GM04503 (cell line): Measurements from ENCODE around the gene LRMDA.
A peak's percentile ranks its signal among the peaks of the same experiment; 100 is the strongest.
"Not testable (repeated sequence)": the region's sequence is repeated elsewhere in the genome, so short reads cannot be mapped to it uniquely, and the experiment has no call there.

Experiments used
- DNase-seq: peaks from one replicate; pipeline ENCODE4 v3.0.0-alpha.2; 2012; ENCODE audit warnings: low read depth

The LRMDA gene

DNA sequence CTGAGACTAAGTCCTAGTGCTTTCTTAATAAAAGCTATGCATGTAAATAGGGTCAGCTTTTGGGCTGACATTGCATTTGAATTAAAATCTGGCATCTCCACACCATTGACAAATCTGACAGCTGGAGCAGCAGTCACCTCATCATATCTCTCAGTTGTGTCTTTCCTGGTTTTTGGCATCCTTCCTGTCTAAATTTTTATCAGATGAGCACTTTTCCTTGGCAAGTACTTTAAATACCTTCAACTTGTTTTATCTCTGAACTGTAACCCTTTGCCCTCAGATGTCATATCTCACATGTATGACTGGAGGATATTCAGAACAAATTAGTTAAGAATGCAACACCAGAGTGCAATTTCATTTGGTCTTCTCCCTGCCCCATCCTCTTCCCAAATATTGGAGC is 1066.2 kb downstream of the LRMDA start:
- no peak for DNase-seq

DNA sequence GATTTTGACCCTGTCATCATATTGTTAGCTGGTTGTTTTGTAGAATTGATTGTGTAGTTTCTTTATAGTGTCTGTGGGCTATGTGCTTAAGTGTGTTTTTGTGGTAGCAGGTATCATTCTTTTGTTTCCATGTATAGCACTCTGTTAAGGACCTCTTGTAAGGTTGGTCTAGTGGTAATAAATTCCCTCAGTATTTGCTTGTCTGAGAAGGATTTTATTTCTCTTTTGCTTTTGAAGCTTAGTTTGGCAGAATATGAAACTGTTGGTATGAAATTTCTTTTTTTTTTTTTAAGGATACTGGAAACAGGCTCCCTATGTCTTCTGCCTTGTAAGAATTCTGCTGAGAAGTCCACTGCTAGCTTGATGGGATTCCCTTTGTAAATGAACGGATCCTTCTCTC is 1073.4 kb downstream of the LRMDA start:
- no peak for DNase-seq

DNA sequence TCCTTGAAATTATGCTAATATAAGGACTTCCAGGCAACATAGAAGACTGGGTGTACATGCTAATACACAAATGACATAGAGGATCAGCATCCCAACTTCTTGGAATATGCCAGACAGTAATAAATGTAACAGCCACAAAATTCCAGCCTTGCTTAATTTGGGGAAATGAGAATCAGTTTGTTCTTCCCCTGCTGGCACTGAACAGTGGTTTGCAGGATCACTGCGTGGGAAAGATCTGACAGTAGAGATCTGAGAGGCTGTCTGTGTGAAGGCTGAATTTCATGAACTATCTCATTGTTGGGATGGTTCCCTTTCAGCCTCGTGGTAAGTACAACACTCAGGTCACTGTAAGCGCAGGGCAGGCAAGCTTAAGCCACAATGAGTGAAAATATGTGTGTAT is 1078.0 kb downstream of the LRMDA start:
- no peak for DNase-seq

DNA sequence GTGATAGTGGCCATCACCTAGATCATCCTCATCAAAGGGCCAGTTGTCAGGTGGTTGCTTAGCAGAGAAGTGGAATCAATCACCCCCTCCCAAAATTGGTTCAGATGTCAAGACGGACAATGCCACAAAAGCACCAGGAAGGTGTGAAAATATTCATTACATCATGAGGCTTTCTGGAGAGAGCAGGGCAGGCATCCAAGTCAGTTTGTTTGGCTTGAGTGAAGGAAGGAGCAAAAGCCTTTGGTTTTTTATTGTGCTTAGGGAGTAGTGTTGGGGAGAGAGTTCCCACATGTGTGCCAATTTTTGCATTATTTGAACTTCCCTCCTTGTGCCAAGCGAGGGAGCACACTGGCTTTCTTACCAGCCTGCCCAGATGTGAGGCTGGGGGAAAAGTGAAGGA is 1082.9 kb downstream of the LRMDA start:
- DNase-seq = no peak

DNA sequence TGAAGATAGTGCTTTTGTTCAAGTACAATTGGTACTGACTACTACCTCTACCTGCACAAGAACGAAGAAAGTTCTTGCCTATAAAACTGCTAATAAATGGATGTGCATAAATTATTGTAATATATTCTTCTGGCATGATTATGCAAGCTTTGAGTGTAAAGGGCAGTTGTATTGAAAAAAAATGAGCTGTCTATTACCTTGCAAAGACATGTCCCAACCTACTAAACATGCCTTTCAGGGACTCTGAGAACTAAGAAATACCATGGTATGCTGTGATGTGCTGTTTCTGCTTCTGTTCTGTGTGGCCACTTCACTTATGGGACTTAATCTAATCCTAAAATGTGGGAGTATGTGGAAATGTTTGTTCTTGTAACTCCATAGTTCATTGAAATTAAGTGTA is 1083.4 kb downstream of the LRMDA start:
- no peak for DNase-seq

DNA sequence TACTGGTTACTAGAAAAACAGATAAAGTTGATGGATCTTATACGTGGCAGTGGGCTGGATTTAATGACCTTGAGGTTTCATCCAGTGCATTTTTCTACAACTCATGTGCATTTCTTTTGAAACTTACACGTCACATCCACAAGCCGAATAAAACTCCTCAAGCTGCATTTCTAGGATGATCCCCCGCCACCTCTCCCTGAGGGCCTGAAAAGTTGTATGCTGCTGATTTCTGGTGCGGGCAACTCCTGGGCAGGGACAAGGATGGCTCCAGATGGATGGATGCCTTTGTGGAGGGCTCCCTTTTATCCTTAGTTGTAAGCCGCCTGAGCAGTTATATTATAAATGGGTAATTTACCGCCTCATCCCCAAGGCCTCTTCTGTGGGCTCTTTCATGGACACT is 1091.1 kb downstream of the LRMDA start:
- DNase-seq = no peak

DNA sequence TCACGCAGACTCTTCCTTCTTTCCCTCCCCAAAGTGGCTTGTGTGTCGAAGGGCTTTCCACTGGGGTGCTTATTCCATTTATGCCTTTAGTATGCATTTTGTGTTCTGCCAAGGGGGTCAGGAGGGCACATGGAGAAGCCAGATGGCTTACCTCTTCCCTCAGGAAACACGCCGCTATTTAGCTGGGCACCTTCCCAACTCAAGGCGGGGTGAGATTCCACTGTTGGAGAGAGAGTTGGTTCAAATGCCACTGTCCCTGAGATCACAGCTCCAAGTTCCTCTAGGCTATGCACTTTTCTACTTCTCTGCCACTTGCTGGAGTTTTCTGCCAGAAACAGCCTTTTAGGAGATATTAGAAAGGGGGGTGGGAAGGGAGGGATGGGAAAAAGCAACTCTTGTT is 1091.8 kb downstream of the LRMDA start:
- DNase-seq = no peak

DNA sequence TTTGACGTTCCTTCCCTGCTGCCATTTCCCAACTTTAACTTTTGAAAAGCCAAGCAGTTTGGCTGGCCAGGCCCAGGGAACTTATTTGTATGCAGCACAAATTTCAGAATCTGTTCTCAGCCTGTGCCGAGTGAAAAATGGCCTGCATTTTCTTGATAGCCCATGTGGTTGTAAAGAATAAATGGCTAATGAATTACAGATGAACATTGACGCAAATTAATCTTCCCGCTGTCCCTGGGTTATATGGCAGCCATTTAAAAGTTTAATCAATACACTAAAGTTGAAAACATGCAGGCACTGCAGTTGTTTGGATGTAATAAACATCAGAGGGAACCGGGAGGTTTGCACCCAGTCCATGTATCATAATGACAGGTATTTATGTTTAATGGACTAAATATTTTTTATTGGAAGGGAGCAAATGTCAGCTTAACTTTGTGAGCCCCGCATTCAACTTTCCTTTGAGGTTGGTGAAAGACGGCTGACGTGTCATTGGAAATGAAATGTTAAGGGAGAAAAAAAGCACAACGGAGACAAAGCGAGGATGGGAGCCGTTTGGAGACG is 1092.4 kb downstream of the LRMDA start:
- DNase-seq = no peak

DNA sequence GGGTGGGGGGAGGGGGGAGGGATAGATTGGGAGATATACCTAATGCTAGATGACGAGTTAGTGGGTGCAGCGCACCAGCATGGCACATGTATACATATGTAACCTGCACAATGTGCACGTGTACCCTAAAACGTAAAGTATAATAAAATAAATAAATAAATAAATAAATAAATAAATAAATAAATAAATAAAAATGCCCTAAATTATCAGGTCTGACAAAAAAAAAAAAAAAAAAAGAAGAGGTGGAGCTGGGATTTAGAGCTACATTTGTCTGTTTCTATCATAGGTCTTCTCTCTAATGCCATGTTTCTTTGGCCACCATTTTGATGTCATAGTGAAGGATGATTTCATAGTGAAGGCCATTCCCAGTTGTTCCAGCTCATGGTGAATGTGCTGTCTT is 1095.4 kb downstream of the LRMDA start:
- DNase-seq = not testable (repeated sequence)

DNA sequence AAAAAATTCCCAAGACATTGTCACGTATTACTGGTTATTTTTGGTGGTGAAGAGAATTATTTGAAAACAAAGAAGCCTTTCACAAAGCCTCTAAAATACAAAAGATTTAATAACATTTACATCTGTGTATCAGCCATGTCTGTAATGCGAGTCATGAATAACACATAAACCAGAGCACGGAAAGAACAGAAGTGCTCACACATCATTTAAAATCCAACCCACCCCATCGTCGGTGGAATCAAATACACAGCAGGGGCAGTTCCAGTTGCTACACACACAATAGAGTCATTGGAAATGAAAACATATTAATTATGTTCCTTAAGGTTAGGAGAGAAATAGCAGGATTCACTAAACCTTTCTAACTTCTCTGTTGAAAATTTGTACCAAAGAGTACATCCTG is 1108.9 kb downstream of the LRMDA start:
- no peak for DNase-seq

DNA sequence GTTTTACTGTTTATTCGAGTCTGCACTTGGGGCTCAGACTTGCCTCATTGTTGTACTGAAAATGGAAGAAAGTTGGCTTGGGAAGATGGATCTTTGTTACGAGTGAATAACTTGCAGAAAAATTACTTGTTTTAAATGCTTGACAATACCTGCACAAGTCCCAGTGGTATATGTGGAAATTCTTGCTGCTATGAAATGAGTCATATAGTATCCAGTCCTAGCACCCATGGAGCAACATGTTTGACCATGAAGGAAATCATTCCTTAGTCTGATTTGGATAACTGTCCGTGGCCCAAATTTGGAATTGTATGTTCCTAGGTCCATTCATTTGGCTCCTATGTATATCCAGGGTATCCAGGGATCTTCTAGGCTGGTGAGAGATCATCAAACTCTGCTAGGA is 1109.4 kb downstream of the LRMDA start:
- DNase-seq = no peak

DNA sequence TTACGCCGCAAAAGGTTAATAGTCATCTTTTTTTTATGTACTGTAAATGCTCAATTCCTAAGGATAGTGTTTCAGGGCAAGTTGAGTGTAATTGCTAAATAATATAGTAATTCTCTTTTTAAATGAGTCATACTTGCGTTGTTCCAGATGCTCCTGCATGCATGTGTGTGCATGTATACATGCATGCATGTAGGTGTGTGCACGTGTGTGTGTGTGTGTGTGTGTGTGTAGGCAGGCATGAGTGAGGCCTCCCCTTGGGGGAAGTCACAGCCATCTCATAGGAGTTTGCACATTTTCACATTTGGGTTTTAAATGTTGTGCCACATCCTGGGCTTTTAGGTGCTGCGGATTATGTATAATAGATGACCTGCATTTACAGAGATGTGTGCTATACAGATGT is 1110.4 kb downstream of the LRMDA start:
- no peak for DNase-seq

DNA sequence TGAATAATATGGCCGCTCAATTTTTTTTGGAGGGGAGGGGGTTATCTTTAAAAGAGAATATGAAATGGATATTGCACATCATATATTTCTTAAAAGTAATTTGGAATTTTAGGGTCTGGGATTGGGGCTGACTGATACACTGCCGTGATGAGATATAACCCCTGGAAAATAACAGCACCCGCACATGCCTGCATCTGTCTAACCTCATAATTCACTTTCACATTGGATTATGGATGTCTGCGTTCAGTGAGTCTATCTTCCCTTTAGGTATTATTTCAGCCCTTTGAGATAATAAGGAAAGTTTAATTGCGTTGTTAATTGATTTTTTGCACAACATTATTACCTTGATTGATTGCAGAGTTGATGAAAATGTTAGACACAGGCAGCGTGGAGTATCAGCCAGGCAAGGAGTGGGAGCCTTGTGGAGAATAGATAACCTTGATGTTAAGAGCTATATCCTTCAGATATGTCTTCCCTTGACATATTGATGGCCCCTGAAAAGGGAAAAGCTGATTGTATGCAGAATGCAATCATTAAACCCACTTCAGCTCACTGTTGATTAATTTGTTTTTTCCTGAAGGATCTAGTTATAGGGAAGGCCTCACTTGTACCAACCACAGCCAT is 1111.0 kb downstream of the LRMDA start:
- no peak for DNase-seq

DNA sequence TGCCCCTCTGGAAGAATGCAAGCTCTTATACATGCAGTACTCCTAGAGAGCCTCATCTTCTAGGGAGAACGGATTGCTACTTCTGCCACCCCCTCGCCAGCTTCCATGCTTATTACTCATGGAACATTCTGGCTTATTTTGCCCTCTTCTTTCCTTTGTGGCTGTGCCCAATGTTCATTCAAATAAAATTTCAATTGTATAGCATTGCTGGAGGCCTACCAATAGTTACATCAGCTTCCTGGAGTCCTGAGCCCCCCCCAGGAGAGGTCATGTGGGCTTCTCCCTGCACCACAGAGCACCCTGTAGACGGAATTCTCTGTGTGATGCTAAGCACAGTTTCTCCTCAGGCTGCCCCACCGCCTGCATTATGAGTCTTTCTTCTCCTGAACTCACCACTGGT is 1112.2 kb downstream of the LRMDA start:
- DNase-seq = no peak

DNA sequence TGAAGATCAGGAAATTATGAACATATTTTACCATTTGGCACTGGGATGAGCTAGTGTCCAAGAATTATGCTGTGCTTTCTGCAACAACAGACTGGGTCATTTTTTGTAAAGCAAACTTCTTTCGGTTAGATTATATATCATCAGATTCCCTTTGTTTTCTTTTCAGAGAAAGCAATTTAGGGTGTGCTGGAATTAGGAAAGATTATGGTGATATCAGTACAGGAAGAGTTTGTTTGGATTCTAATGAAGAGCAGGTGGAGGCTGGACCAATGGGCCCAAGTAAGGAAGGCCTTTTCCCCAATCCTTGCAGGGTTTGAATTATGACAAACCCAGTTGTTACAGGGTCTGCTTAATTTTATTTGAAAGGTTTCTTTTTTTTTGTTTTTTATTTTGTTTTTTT is 1113.4 kb downstream of the LRMDA start:
- no peak for DNase-seq

DNA sequence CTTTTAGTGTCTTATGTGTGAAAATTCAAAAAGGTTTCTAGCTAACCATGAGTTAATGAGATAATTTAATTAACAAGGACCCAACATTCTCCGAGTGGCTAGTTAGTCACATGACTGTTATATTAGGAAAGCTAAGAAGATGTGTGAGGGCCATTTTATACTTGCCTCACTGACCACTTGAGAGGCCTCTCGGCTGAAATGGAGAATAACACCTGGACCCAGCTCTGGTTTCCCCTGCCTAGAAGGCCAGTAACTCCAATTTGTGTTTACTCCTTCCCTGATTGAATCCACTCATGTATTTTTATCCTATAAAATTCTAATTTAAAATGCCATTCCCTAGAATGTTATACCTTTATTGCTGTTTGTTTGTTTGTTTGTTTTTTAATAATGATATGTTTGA is 1115.0 kb downstream of the LRMDA start:
- no peak for DNase-seq

DNA sequence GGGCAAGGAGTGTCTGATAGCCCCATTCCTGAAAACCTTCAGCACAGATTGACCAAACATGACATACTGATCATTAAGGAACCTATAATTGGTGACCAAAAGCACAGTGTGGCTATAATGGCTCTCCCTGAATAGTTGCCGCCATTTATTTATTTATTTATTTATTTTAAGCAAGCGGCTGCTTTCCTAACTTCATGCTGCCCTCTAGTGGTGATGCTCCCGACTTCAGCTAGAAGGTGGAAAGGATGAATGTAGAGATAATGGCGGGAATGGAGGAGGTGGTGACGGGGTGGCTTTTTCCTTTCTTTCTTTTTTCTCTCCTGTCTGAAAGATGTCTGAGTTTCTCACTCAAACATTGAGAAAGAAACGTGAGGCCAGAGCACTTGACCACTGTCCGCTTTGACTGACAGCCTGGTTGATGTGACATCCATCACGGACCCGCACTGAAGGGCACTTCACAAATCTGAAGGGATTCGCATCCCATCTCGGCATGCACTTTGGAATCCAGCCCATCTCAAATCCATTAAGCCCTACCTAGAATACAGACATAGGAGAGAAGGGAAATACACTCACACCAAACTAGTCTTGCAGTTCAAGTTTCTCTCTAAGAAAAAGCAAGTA is 1116.0 kb downstream of the LRMDA start:
- DNase-seq = peak; percentile 14

DNA sequence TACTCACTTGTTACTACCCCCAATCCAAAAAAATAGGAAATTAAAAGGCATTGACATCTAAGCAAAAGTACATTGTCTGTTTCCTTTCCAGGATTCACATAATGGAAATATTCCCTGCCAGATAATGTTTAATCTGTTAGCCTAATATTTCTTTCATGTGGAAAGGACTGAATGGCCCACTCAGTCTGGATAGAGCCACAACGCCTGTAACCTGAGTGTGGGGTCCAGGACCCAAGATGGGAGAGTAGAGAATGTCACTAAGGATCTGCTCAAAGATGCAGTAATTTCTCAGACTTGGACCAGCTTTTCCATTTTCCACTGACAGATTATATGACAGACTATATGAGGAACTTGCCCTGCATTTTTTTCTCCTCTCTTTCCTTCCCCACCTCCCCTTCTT is 1117.3 kb downstream of the LRMDA start:
- DNase-seq = no peak

DNA sequence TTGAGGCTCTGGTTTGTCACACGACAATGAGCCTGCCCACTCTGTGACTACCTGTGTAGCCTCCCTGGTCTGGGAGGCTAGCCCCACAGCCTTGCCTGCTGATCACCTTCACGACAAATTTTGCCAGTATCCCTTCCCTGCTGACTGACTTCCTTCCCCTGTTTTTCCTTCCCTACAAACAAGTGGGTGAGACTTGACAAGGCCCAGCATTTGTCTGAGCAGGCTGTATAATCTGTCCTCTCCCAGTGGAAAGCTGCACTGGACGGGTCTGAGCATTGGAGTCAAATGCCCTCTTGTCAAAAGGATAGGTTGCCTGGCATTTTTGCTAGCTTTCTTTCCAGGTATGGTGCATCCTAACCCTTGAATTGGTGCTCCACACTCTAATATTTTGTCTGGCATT is 1117.7 kb downstream of the LRMDA start:
- DNase-seq = no peak

DNA sequence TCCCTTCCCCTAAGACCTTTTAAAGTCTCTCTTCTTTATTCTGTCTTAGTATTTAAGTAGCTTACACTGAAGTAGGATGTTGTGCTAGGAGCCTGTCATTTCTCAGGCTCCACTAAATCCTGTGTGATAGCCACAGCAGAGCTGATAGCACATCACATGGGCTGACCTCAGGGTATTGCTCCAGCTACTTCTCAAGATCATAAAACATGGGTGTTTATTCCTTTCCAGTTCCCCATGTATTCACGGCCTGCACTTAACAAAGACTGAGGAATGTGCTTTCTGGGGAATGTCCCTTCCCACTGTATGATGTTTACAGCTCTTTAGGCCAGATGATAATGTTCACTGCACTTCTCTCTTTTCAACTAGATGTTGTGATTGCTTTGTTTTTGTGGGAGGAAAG is 1119.4 kb downstream of the LRMDA start:
- DNase-seq = peak; percentile 16

DNA sequence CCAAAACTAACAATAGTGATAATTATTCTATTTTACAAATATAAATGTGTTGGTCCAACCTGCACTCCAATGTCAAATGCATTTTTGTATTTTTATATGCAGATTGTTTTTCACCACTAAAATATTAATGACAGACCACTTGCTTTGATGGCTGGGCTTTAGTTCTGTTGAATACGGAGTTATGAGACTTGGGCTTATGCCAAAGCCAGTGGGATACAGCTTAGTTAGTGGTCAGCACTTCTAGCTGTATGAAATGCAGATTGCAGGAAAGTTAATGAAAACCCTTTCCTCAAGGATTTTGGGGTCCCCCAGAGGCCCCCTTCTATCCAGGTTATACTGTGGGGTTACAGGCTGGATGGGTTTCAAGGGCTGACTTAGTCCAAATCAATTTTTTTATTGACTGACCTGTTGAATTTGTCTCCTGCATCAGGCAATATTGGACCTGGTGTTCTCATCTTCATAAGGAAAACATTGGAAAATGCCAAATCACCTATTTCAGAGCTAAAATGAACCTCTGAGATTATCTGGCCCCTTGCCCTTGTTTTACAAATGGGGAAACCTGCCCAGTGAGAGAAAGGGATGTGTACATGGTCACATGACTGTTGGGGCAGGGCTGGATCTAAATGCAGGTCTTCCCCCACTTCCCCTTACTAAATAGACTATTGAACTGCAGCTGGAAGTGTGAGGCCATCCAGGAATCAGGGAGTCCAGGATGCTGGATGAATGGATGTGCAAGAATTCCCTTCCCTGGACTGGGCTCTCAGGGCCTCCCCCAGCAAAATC is 1120.9 kb downstream of the LRMDA start:
- DNase-seq = no peak

DNA sequence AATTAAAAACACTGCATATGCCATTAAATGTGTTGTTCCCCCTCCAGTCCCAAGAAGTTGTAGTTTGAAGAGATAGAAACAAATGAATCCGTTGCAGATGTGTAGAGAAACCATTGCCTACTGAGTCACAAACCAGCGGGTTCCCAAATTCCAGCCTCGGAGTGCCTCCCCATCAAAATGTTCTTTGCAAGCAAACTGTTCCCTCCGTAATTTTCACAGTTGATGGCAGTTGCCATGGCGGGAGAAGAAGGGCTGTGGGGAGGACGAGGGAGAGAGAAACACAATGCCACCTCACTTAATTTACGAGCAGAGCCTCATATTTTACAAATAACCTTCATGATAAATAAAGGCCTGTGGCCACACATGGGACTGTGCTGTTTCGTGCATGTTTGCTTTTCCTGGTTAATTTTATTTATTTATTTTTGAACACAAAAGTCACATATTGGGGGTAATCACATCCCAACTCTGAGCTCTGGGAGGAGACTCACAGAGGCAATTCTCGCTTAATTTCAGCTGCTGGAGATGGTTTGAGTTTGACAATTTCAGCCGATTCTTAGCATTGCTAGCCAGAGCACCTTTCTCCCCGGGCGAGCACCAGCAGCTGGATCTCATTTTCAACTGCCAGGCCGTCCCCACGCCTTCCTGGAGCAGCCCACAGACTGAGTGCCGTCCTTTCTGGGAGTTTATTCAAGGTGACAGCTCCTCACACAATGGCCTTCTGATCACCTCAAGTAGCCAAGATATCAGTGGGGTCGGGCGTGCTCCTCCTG is 1122.0 kb downstream of the LRMDA start:
- DNase-seq = no peak

DNA sequence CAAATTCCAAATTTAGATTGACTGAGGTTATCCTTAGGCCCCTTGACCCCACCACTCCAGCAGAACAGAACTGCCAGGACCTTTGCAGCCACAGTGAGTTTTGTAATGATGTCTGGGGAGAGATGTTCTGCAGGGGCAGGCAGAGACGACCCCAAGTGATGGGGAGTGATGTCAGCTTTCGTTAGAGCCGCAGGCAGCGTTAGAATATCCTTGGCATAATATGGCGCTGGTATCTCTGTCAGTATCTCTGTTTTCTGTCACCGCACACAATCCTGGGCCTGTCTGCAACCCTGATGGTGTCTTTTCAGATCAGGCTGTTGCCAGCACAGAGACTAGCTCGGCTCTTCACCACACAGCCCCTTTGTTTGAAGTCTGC is 1122.6 kb downstream of the LRMDA start:
- DNase-seq = no peak
